Measurements from ENCODE around the gene ATP6V1E1. TPM values are rescaled to one million over a fixed set of nuclear protein-coding genes. Genes with fewer than 3 reads are reported as not detected.

Gene ATP6V1E1
- total and polyA plus RNA-seq, 2 of the 13 experiments (the other 11 are each of a cell fraction or from before 2014, with no cell fraction given) = 69.3 to 90.9 TPM

- FAIRE-seq = no peak
- POLR2A ChIA-PET = no interaction called here
- H3K9ac ChIP-seq (ENCODE audit: insufficient read depth, low read depth, low read length) = no peak overlapping the region
- H3K36me3 ChIP-seq (replicated peaks in 1 of 2; ENCODE audit: control insufficient read depth in 1 of 2, insufficient read depth in 2 of 2, low read length in 2 of 2) = no peaks in the 10 kb centered on the region
- peaks cover 34% of the 10 kb centered on the region for H3K4me1 ChIP-seq (ENCODE audit: insufficient read depth, low read length)
- no peak overlapping the region for H3K27ac ChIP-seq (ENCODE audit: extremely low read length, insufficient read depth, low read length)
- CTCF ChIA-PET (ENCODE audit: low intra/inter-chr PET ratio, low total read pairs) = no interaction called here
- no TSS peak for BruUV-seq (replicated peaks)
- H3K27me3 ChIP-seq (ENCODE audit: control insufficient read depth in 1 of 2, insufficient read depth in 2 of 2, low read length in 2 of 2) = no peaks in the 10 kb centered on the region; a peak in 1 of 5 replicates
- H3K4me3 ChIP-seq (replicated peaks in 1 of 3; ENCODE audit: insufficient read depth in 1 of 3, low read depth in 2 of 3, low read length in 3 of 3) = no peak overlapping the region
- in situ Hi-C loops (cut with HindIII; ENCODE audit: extremely low pct_ligation_motif_present, low pct_unique_long_range_greater_than_20kb) = no loop called here
- intact Hi-C loops (cut with micrococcal nuclease; ENCODE audit: unreplicated experiment) = loop anchor here (5.0 kb wide), 1 partner anchor 77 kb away; no protein-coding TSS in a partner anchor
- no peak overlapping the region for H3K4me2 ChIP-seq (ENCODE audit: low read depth, low read length)
- H3K79me2 ChIP-seq (ENCODE audit: insufficient read depth, low read length) = peaks cover 10% of the 10 kb centered on the region
- TF ChIP-seq HNRNPH1 (optimal IDR thresholded peaks at IDR 0.05; ENCODE audit: low read depth, low read length) (no peak), SNAPC4 (CRISPR knock-in tag; IDR thresholded peaks at IDR 0.05) (no peak), HDAC2 (CRISPR knock-in tag; IDR thresholded peaks at IDR 0.05) (no peak), FIP1L1 (IDR thresholded peaks at IDR 0.05; ENCODE audit: borderline replicate concordance, insufficient read depth, low read depth, low read length) (no peak), MED13 (CRISPR knock-in tag; IDR thresholded peaks at IDR 0.05) (no peak), PHF5A (CRISPR knock-in tag; IDR thresholded peaks at IDR 0.05; ENCODE audit: low read depth, unreplicated experiment) (no peak), NR0B2 (CRISPR knock-in tag; IDR thresholded peaks at IDR 0.05) (no peak), ZBTB34 (CRISPR knock-in tag; IDR thresholded peaks at IDR 0.05) (no peak), ZNF496 (CRISPR knock-in tag; IDR thresholded peaks at IDR 0.05; ENCODE audit: insufficient replicate concordance) (no peak), ZNF674 (CRISPR knock-in tag; IDR thresholded peaks at IDR 0.05; ENCODE audit: low read depth) (no peak), CBX2 (IDR thresholded peaks at IDR 0.05; ENCODE audit: low read depth, low read length) (no peak), CBX2 (CRISPR knock-in tag; IDR thresholded peaks at IDR 0.05; ENCODE audit: low read depth) (no peak), MTF2 (CRISPR knock-in tag; IDR thresholded peaks at IDR 0.05; ENCODE audit: borderline replicate concordance) (no peak), IRF9 (CRISPR knock-in tag; IDR thresholded peaks at IDR 0.05; ENCODE audit: borderline replicate concordance) (no peak), KDM5A (IDR thresholded peaks at IDR 0.05; ENCODE audit: borderline replicate concordance, low read length) (no peak), NONO (IDR thresholded peaks at IDR 0.05) (no peak), NONO (CRISPR knock-in tag; conservative IDR thresholded peaks at IDR 0.05) (no peak)
- 97% methylated on average over 3 of the region's 3 CpGs for WGBS (ENCODE audit: low lambda C conversion rate)
- no peaks in the 10 kb centered on the region for H3K9me3 ChIP-seq (ENCODE audit: low read length)
- no peak overlapping the region for H2AFZ ChIP-seq (ENCODE audit: low read length)
- DNase-seq (ENCODE audit: low spot score) = no peak
- no peaks in the 10 kb centered on the region for H4K20me1 ChIP-seq (ENCODE audit: insufficient read depth, low read length)
- no peak for ATAC-seq
These were observed 6.1 kb upstream of the ATP6V1E1 start for GRCh38 chr22:17634696-17635095.

Data from HepG2 (cell line).